OCI-LY1 (cell line): Measurements from ENCODE around the gene FAM13A.

Experiments
- H2AFZ ChIP-seq: fragments of 200-600 bp; sonication (generic), shearing (Covaris generic); 2 replicates; pipeline ENCODE4 v1.6.0; 2014; ENCODE audit warnings: antibody characterized with exemption, mild to moderate bottlenecking, low read length
- H3F3A ChIP-seq: fragments of 200-600 bp; sonication (generic), shearing (Covaris generic); 2 replicates; pipeline ENCODE4 v1.6.0; 2014; ENCODE audit warnings: mild to moderate bottlenecking, antibody characterized with exemption, low read length, moderate library complexity; ENCODE audit not compliant: insufficient read depth
- H3K27ac ChIP-seq: fragments of 200-600 bp; sonication (generic); 2 replicates; pipeline ENCODE4 v1.5.1; 2014; ENCODE audit warnings: low read length, mixed run types, mild to moderate bottlenecking, low read depth; ENCODE audit not compliant: poor library complexity, severe bottlenecking
- H3K27me3 ChIP-seq: fragments of 200-600 bp; sonication (generic); 2 replicates; pipeline ENCODE4 v1.6.0; 2014; ENCODE audit warnings: antibody characterized with exemption, mild to moderate bottlenecking, low read length, moderate library complexity; ENCODE audit not compliant: insufficient read depth
- H3K36me3 ChIP-seq: fragments of 200-600 bp; sonication (generic); 2 replicates; pipeline ENCODE4 v1.6.1; 2014; ENCODE audit warnings: mild to moderate bottlenecking, antibody characterized with exemption, low read length, moderate library complexity, mixed read lengths; ENCODE audit not compliant: insufficient read depth
- H3K4me1 ChIP-seq: fragments of 200-600 bp; sonication (generic); 2 replicates; pipeline ENCODE4 v1.5.1; 2014; ENCODE audit warnings: mild to moderate bottlenecking, low read length, moderate library complexity; ENCODE audit not compliant: insufficient read depth, severe bottlenecking
- H3K4me2 ChIP-seq: fragments of 200-600 bp; sonication (generic), shearing (Covaris generic); 2 replicates; pipeline ENCODE4 v1.6.1; 2014; ENCODE audit warnings: low read length
- H3K4me3 ChIP-seq: fragments of 200-600 bp; sonication (generic); 2 replicates; pipeline ENCODE4 v1.5.1; 2014; ENCODE audit warnings: low read length, low read depth, mild to moderate bottlenecking, mixed read lengths; ENCODE audit not compliant: poor library complexity, severe bottlenecking
- H3K79me2 ChIP-seq: fragments of 200-600 bp; shearing (Covaris generic); 2 replicates; pipeline ENCODE4 v1.6.1; 2016; ENCODE audit warnings: mixed run types, low read length, mixed read lengths; ENCODE audit not compliant: insufficient read depth
- H3K9ac ChIP-seq: fragments of 200-600 bp; sonication (generic), shearing (Covaris generic); 2 replicates; pipeline ENCODE4 v1.6.1; 2014; ENCODE audit warnings: mild to moderate bottlenecking, low read length, mixed read lengths
- H3K9me2 ChIP-seq: fragments of 200-600 bp; sonication (generic), shearing (Covaris generic); 2 replicates; pipeline ENCODE4 v1.6.1; 2014; ENCODE audit warnings: low read depth, mild to moderate bottlenecking, low read length, mixed read lengths
- H3K9me3 ChIP-seq: fragments of 200-600 bp; shearing (Covaris generic); 2 replicates; pipeline ENCODE4 v1.6.1; 2014; ENCODE audit warnings: low read length, mixed read lengths
- H4K20me1 ChIP-seq: fragments of 200-600 bp; sonication (generic), shearing (Covaris generic); 2 replicates; pipeline ENCODE4 v1.6.0; 2016; ENCODE audit warnings: mild to moderate bottlenecking, low read length; ENCODE audit not compliant: insufficient read depth
- CTCF ChIP-seq: fragments of 200-600 bp; sonication (generic), shearing (Covaris generic); IDR thresholded peaks from 2 replicates; pipeline ENCODE4 v1.5.1; 2017; ENCODE audit warnings: mild to moderate bottlenecking, antibody characterized with exemption, low read length, moderate library complexity, mixed read lengths
- EZH2 ChIP-seq: fragments of 200-600 bp; sonication (generic), shearing (Covaris generic); IDR thresholded peaks from 2 replicates; pipeline ENCODE4 v1.8.0; 2017; ENCODE audit warnings: borderline replicate concordance, mixed run types, mild to moderate bottlenecking, antibody characterized with exemption, low read length, moderate library complexity, mixed read lengths

FAM13A gene

GRCh38 chr4:88750369-88750768 lies 306.6 kb downstream of the FAM13A start:
- no peak for TF ChIP-seq EZH2
- no peak for TF ChIP-seq CTCF
- Histone ChIP-seq H4K20me1 (no peaks in the 10 kb centered on the region), H3F3A (no peaks in the 10 kb centered on the region), H3K9me2 (no peaks in the 10 kb centered on the region), H2AFZ (no peak overlapping the region), H3K9me3 (no peaks in the 10 kb centered on the region), H3K36me3 (no peaks in the 10 kb centered on the region), H3K27me3 (no peaks in the 10 kb centered on the region; the same call in 1 of the 2 replicates), H3K9ac (no peak overlapping the region), H3K27ac (no peak overlapping the region), H3K79me2 (no peaks in the 10 kb centered on the region), H3K4me1 (no peaks in the 10 kb centered on the region), H3K4me2 (no peak overlapping the region), H3K4me3 (no peak overlapping the region)

GRCh38 chr4:88747351-88747750 lies 309.6 kb downstream of the FAM13A start:
- Histone ChIP-seq H2AFZ (no peak overlapping the region), H3K79me2 (no peaks in the 10 kb centered on the region), H3K9me2 (no peaks in the 10 kb centered on the region), H3K4me1 (no peaks in the 10 kb centered on the region), H3K9ac (no peak overlapping the region), H3K27ac (no peak overlapping the region), H3F3A (no peaks in the 10 kb centered on the region), H4K20me1 (no peaks in the 10 kb centered on the region), H3K9me3 (no peaks in the 10 kb centered on the region), H3K27me3 (no peaks in the 10 kb centered on the region), H3K4me3 (no peak overlapping the region), H3K36me3 (no peaks in the 10 kb centered on the region), H3K4me2 (no peak overlapping the region)
- no peak for TF ChIP-seq CTCF
- no peak for TF ChIP-seq EZH2

GRCh38 chr4:88746206-88746605 lies 310.8 kb downstream of the FAM13A start:
- TF ChIP-seq CTCF (no peak), EZH2 (no peak)
- H3K4me1 ChIP-seq: no peaks in the 10 kb centered on the region
- no peaks in the 10 kb centered on the region for H3K27me3 ChIP-seq
- H3K79me2 ChIP-seq: no peaks in the 10 kb centered on the region
- H4K20me1 ChIP-seq: no peaks in the 10 kb centered on the region
- no peak overlapping the region for H3K27ac ChIP-seq
- H3K36me3 ChIP-seq: no peaks in the 10 kb centered on the region
- H2AFZ ChIP-seq: no peak overlapping the region
- H3F3A ChIP-seq: no peaks in the 10 kb centered on the region
- H3K4me2 ChIP-seq: no peak overlapping the region
- H3K9ac ChIP-seq: no peak overlapping the region
- H3K4me3 ChIP-seq: no peak overlapping the region
- no peaks in the 10 kb centered on the region for H3K9me3 ChIP-seq
- no peaks in the 10 kb centered on the region for H3K9me2 ChIP-seq
